GM12873 (cell line): Measurements from ENCODE around the gene DAB2IP.

ENCODE experiments used
- CTCF ChIP-seq: IDR thresholded peaks from 2 replicates; pipeline ENCODE4 v1.5.1; 2012; ENCODE audit warnings: low read depth, mild to moderate bottlenecking, moderate library complexity, low read length, control low read depth; ENCODE audit not compliant: insufficient read depth; ENCODE audit errors: missing control alignments

Gene DAB2IP

GRCh38 chr9:121807069-121807822 lies 155.8 kb downstream of the DAB2IP start:
- no peak for TF ChIP-seq CTCF

- TF ChIP-seq CTCF: no peak
Measured at GRCh38 chr9:121807823-121808278, 156.4 kb downstream of the DAB2IP start.

- TF ChIP-seq CTCF: no peak
Measured at GRCh38 chr9:121808781-121809180, 157.3 kb downstream of the DAB2IP start.

GRCh38 chr9:121809356-121810050 lies 158.1 kb downstream of the DAB2IP start:
- TF ChIP-seq CTCF: no peak

GRCh38 chr9:121810489-121810888 lies 159.1 kb downstream of the DAB2IP start:
- TF ChIP-seq CTCF: no peak

- TF ChIP-seq CTCF: no peak
Measured at GRCh38 chr9:121811140-121811539, 159.7 kb downstream of the DAB2IP start.

GRCh38 chr9:121811751-121812150 lies 160.3 kb downstream of the DAB2IP start:
- no peak for TF ChIP-seq CTCF
